NCI-H460 (cell line): ENCODE measurements around the gene ZNF423. TPM values are rescaled to one million over a fixed set of nuclear protein-coding genes. Genes with fewer than 3 reads are reported as not detected.

Experiments used
- DNase-seq: peaks from one replicate; pipeline ENCODE4 v3.0.0-alpha.2; 2016; ENCODE audit warnings: low read depth; ENCODE audit errors: extremely low read depth
- total RNA-seq: library from RNA; depleted of rRNA; stranded (reverse); fragments of >200 nt; shearing (Covaris generic); gene quantifications from 2 replicates; pipeline ENCODE4 v1.2.3, GENCODE V29; 2014

ZNF423 gene
- total RNA-seq, 1 experiment from 2014 or later, result not detected

DNA sequence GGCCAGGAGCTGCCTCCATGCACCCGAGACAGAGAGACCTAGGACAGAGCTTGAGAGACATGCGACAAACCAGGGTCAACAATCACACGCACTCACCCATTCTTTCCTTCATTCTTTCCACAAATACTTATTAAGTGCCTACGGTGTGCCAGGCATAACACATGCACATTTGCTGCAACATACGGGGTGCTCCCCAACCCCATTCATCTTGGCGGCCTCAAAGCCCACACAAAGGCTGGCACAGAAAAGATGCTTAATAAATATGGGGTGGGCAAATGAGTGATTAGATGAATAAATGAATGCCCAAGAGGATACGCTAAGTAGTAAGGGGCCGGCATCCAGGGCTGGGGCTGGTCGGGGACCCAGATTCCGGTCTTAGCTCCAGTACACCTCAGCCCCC is 117.9 kb downstream of the ZNF423 start:
- DNase-seq, result no peak

DNA sequence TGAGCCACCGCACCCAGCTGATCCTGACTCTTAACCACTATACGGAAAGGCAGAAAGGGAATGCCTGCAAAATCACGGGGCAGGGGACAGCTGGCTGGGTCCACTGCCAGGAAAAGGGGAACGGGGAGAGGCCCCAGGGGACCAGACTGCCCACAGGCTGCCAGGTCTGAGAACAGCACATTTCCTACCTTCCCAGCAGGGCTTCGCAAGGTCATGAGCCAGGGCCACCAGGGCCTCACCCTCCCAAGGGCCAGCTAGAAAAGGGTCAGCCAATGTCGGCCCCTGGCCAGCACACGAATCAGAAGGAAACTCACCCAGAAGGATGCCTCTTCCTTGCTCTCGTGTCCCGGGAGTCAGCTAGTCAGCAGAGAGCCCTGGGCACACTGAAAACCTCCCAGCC is 118.4 kb downstream of the ZNF423 start:
- no peak for DNase-seq

DNA sequence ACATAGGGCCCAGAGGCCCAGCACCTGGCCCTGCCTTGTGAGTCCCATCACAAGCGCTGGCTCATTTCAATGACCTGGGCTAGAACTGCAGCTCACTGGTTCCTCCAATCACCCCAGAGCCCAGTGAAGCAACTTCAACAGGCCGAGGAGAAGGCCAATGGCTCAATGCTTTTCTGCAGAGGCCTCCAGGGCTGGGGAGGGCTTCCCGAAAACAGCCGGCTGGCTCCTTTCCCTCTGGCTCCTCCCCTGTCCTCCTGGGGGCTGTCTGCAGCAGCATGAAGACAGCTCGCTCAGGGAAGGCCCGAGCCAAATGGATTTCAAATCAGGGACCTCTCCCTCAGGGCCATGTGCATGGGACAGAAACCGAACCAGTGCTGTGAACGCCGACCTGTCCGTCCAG is 121.6 kb downstream of the ZNF423 start:
- no peak for DNase-seq

DNA sequence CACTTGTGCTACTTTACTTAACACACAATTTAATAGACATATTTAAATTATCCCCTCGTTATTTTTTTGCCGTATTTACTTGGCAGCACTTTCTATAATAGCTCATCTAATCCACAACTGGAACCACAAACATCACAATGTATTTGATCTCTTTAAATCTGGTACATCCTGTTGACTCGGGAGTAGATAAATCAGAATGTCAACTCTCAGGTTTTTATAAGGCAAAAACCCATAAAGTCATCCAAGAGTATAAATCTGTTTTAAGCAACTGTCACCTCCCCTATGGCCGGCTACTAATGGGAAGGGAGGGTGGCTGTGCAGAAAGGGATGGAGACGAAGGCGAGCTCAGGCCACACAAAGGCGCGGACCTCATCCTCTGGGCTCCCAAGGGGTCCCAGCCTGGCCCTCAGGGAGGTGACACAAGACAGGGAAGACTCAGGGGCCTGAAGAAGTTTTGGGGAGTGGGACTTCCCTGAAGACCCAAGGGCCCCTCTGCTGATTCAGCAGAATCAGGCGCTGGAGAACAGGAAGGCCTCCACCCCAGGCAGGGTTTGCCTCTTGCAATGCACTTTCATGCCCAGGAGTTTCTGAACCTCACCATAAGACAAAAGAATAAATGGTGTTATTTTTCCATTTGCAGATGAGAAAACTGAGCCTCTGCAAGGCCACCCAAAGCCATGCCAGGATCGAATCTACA is 122.5 kb downstream of the ZNF423 start:
- no peak for DNase-seq

DNA sequence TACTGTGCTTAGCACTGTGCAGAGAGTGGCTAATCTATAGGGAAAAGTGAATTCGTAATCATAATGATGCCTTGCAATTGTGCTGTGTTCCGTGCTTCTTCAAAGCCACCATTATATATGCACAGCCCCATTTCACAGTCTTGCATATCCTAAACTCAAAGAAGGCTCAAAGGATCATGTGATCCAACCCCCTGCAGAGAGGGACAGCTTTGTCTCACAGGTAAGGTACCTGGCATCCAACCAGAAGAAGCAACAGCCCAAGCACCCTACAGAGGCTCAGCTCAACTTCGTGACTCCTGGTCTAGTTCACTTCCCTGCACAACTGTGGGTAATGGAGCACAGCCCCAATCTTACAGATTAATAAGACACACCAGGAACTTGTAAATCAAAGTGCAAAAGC is 124.0 kb downstream of the ZNF423 start:
- no peak for DNase-seq

DNA sequence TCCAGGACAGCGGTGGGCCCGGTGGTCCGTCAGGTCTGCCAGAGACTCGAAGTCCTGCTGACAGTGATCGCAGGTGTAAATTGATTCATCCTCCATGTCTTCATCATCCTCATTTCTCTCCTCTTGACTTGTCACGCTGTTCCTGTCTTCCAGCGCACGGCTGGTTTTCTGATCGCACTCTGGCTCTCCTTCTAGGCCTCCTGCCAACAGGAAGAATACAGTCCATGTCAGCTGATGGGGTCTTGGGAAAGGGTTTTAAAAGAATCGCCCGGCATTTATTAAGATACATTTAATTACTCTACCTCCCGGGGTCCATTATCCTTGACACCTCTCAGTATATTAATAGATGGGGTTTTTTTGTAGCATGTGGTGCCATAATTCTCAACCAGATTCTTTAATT is 125.1 kb downstream of the ZNF423 start:
- DNase-seq, result no peak

DNA sequence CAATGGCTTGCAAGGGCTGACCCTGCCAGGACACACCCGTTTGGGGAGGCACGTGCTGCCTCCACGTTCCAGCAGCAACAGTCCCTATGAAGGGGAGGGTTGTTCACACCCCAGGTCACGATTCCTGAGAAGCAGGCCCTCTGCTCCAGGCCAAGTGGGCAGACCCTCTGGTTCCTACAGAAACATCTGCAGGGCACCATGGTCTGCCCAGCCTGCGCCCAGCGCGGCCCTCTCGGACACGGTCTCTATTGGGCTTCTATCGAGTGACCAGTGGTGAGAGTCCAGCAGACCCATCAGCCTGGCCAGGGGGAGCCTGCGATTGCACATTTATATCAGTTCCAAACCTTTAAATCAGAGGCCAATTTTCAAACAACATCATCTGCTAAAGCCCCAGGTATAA is 128.3 kb downstream of the ZNF423 start:
- no peak for DNase-seq

DNA sequence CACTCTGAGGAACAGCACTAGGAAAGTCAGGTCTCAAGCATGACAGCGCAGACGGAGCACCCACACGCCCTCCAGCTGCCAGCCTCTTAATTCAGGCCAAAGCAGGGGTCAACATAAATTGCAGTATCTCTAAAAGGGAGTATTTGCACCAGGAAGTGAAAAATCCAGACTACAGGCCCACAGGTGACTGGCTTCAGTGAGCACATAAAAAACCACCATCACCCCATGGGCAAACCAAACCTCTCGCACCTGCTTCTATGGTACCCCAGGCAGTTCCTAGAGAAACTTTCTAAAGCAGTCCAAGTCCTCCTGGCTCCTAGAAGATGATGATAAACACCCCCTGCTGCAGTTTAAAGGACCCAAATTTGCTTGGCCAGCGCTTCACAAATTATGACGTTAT is 129.8 kb downstream of the ZNF423 start:
- DNase-seq, result no peak

DNA sequence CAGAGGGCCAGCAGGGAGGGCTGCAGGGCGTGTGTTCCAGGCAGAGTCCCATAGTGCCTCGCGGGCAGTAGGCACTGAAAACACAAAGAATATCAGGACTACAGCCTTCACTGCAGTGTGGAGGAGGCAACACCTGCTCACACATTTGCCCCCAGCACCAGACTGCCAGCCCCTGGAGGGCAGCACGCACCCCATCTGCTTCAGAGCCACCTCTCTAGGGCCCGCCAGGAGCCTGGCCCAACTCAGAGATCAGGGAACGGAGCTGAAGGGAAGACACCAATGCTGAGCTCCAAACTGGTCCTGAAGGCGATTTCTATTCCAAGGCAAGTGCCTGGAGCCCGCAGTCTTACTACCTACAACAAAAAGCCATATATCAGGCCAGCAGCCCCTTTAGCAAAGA is 130.3 kb downstream of the ZNF423 start:
- no peak for DNase-seq

DNA sequence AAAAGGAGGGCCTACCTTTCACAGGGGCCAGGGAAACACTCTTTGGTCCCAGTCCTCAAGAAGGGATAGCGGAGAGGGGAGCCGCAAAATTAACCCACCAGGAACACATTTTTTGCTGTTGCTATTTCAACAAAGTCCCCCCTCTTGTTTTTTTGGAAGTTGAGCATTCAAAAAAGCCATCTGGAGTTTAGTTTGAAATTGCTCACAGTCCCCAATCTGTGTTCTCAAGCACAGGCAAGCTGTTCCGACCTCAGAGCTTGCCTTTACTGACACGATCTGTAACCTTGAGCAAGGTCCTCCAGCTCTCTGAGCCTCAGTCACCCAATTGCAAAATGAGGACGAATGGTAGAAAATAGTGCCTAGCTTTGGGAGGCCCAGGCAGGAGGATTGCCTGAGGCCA is 131.1 kb downstream of the ZNF423 start:
- no peak for DNase-seq

DNA sequence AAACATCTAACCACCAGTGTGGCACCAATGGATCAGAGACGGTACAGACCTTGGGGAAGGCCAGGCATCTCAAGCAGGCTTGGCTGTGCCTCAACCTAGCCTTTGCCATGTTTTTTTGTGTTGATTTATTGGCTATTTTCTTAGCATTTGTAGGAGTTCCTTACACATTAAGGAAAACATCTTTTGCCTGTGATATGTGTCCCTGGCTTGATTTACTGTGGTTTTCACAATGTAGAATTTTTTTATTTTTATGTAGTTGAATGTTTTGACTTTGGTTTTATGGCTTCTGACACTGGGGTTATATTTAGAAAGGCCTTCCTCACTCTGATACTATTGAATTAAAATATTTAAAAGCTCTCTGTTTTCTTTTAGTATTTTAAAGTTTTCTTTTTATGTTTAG is 132.6 kb downstream of the ZNF423 start:
- DNase-seq, result no peak

DNA sequence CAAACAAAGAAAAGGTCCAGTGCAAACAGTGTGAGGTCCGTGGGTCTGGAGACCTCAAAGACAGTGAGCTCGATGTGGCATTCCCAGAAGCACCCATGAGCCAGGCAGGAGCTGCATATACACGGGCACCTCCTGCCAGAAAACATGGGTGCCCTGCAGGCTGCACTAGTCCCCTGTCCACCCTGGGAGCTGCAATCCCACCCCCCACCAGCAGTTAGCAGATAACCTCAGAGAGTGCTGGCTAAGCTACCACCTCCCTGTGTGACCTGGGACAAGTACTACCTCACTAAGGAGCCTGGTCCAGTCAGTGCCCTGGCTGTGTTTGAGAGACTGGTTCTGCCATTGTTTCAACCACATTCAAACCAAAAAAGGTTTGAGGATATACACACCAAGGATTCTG is 135.7 kb downstream of the ZNF423 start:
- no peak for DNase-seq

DNA sequence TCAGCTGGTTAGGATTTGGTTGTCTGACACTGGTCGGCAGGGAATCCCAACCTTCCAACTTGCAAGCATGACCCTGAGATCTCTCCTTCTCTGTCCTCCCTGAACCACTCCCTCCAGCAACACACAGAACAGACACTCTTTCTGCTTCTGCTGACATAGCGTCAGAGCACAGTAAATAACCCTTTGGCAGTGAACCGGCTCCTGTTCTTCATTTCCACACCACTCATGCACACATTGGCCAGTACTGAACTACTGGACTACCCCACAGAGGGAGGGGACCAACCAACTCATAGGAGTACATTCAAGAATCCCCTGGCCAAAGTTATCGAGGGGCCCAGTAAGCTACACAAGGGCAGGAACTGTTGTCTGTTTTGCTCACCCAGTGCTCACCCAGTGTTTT is 138.2 kb downstream of the ZNF423 start:
- no peak for DNase-seq

DNA sequence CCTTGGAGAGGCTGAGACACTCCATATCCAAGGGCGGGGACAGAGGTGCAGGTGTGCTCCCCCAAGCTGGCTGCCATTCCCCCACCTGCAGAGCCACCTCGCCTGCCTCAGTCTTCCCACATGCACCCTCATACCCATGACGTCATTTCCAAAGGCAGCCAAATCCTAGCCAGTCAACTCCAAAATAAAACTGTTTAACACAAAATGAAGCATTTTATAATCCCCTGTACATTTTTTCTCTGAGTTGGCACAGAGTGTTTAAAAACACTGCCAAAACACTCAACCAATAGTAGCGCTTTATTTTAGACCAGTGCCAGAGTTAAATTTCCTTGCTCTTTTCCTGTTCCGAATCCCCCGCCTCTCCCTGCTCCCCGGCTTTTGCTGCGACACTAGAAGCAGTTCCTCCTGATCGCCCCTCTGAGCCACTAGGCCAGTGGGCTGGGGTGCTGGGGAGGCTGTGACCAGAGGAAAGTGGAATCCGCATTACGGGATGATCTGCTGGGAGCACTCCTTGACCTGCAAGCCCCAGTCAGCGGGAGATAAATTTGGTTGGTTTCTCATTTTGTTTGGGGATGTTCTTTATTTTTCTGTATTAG is 139.5 kb downstream of the ZNF423 start:
- no peak for DNase-seq

DNA sequence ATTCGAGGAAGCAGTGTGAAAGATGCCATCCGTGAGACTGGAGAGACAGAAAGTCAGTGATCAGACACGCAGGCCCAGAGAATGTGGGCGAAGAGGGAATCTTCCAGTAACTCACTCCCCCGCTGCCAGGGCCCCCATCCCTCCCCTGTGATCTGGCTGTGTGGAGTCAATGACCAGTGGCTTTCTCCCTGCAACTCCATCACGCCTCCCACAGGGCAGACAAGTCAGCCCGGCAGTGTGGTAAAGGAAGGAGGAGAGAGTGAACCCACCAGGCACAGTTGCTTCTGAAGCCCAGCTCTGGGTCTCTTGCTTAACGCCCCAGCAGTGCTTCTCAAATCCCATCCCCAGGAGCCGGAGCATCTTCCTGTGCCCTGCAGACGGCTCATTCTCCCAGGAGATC is 142.1 kb downstream of the ZNF423 start:
- no peak for DNase-seq

DNA sequence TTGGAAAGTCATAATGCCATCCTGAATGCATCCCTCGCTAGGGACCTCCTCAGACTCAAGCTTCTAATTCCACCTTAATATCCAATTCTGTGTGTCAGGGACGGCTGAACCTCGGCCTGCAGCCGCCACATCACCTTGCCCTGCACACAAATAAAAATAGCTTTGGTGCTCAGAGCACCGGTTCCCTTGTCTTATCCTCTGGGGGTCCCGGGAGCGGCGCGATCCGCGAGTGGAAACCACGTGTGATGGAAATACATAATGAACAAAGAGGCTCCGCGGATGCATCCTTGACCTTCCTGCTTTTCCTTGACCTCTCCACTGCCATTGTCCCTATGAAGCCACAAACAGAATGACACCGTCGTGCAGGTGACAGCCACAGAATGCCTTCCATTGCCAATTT is 143.4 kb downstream of the ZNF423 start:
- DNase-seq, result no peak

DNA sequence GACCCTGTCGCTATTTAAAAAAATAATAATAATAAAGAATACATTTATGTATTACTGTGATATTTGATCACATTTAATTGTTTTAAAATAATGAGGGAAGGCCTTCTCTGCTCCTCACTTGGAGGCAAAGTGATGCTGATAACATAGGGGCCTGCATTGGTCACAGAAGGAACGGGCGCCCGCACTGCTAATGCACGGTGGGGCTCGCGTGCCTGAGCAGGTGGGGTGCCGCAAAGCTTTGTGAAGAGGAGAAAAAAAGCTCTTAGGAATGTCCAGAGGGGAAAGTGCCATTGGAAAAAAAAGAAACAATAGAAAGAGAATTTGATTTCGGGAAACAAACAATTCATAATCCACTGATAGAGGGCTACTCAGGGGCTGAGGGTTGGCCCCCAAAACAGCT is 143.8 kb downstream of the ZNF423 start:
- DNase-seq, result no peak

DNA sequence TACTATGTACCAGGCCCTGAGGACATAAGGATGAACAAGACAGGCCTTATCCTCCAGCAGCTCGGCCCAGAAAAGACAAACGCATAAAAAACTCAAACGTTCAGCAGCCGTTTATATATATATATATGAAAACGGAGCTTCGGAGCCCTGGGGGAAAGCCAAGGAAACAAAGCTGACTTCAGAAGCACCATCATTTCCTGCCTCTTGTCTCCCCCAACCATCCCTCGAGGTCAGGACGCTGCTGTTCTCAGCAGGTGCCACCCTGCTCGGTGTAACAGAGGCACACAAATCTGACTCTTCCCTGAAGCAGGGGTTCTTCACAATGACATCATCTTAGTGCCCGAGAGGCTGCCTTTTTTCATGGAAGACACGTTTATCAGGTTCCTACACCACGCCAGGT is 146.9 kb downstream of the ZNF423 start:
- DNase-seq, result no peak

DNA sequence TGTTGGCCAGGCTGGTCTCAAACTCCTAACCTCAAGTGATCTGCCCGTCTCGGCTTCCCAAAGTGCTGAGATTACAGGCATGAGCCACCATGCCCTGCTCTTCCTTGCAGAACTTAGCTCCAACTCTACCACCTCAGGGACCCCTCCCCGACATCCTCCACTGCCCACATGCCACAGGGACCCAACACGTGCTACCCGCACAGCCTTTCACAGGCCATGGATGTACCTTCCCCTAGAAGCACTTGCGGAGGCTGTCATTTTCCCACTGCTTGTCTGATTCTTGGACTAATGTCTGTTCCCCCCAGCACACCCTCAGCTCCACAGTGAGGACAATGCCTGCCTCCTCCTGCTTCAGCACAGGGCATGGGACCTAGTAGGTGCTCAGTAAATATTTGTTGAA is 147.4 kb downstream of the ZNF423 start:
- no peak for DNase-seq

DNA sequence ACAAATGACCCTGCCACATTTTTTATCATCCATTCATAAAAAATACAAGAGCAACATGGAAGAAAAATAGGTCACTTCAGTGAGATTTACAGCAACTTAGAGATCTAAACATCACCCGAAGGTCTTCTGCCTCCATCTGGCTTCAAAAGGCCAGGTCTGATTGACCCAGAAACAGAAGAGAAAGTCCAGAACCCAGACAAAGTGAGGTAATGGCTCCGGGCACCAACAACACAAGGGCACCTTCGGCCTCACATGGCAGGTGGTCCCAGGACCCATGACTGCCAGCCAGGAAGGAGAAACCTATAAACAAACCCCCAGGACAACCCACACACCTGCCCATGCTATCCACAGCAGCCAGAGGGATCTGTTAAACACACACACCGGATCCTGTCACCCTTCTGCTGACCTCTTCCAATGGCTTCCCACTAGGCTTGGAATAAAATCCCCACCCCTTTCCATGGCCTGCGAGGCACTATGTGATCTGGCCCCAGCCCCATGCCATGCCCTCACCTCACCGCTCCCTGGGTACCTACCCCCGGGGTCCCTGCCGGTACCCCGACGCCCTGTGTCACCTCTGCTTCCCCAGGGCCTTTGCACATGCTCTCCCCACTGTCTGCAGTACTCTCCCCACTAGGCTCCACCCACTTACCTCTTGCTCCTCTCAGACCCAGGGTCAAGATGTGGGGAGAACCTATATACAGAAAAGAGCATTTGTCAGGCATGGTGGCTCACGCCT is 149.1 kb downstream of the ZNF423 start:
- no peak for DNase-seq

DNA sequence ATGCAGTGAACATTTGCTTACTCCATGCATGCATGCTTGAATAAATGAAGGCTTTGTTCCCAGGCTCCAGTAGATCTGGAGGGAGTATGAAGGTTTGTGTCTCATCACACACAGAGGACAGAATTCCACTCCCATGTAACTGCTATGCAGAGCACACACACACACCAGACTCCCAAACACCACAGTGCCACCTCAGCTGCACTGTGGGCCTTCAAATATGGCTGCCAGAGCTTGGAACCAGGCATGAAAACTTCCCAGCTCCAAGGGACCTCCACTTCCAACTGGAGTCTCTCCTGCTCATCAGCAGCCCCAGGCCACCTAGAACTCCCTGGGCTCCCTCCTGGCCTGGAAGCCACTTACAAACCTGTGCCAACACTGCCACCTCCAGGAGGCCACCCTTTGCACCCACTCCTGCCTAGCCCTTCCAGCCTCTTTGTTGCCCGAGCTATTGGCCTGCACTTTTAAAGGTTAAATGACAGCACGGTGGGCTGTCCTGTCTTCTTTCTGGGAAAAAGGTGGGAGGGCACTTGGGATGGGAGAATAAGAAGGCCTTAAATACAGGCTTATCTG is 151.2 kb downstream of the ZNF423 start:
- DNase-seq, result no peak

DNA sequence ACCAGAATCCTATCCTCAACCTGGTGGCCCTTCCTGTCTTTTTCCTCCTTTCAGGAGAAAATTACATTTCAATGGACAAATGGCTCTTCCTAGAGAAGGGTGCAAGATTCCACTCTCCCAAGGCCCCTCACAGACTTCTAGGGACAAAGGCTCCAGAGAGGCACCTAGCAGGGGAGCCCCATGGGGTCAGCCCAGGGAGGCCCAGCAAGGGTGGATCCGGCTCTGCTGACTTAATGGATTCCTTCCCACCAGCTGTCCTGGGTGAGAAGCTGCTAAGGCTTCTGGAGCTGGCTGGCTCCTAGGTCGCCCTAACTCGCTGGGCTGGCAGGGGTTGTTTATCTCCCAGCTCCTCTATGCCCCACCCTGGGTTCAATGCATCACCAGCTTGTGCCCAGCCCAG is 152.4 kb downstream of the ZNF423 start:
- DNase-seq, result no peak
